Left forelimb (tissue), 1 donor: Measurements from ENCODE around the gene MRPS10.

Experiments used
- DNase-seq: peaks from one replicate; pipeline ENCODE4 v3.0.0-alpha.2; 2018; ENCODE audit warnings: low spot score

Gene MRPS10

DNA sequence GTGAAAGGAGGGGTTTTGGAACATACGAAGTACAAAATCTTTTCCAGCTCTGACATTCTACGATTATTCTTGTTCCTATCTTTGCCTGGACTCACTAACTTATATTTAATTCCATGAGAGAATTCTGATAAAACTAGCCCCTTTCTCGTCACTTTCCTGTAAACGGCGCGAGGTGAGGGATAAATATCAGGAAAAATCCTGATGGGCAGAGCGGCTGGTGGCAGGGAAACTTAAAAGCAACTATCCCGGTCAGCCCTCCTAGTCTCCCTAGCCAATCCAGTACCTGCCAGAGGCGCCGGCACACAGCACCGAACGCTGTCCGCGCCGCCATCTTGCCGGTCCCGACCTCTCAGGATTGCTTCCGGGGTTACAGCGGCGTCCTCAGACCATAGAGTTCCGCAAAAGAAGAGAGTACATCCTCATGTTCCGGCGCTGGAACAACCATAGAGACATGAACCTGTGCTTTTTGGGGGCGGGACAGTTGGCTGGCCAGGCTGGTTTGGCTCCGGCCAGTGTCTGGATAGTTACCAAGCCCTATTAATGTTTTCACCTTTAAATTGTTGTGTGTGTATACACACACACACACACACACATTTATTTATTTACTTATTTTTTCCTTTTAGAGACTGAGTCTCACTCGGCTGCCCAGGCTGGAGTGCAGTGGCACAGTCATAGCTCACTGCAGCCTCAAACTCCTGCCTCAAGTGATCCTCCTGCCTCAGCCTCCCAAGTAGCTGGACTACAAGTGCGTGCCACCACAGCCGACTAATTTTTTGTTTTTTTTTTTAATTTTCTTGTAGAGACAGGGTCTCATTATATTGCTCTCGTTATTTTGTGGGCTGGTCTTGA lies at the start of gene MRPS10:
Gene MRPS10, minus strand, starts transcription at position 343 of the 849 bp plus-strand sequence. Its CDS starts 12 bp downstream, at position 331.
- DNase-seq = peak; percentile 92

DNA sequence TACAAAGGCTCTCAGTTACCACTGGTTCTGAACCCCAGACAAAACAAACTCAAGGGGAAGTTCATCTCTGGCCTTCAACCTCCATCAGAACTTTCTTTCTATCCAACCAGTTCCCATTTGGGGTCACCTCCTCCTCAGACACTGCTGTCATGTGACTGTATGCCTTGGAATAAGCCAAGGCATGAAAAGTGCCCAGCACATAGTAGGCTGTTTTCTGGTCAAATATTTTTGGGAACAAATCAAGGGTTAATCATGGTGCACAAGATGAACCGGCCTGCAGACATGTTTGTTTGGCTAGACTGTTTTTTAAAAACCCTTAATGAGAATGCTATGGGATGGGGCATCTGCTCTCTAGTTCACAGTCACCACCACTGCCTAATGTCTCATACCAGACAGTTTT lies 48.9 kb upstream of the MRPS10 start:
- no peak for DNase-seq

DNA sequence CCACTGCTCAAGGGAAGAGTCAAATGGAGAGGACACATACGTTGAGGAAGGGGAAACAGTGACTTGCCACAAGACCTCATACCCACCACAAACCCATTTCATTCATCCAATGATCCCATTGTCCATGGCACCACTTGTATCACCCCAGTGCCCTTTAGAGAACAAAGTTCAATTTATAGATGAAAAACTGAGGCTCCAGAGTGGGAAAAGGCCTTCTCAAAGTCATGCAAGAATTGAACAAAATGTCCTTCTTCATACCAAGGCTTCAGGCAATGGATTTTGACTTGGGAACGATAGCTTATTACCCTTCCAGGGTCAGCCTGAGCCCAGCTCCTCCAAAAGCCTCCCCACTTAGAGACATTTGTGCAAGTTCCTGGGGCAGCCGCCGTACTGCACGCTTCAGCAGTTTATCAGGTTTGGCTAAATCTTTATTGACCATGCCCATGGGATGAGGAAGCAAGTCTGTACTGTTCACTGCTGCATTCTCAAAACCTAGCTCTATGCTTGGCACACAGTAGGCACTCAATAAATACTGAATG lies 47.3 kb upstream of the MRPS10 start:
- no peak for DNase-seq

DNA sequence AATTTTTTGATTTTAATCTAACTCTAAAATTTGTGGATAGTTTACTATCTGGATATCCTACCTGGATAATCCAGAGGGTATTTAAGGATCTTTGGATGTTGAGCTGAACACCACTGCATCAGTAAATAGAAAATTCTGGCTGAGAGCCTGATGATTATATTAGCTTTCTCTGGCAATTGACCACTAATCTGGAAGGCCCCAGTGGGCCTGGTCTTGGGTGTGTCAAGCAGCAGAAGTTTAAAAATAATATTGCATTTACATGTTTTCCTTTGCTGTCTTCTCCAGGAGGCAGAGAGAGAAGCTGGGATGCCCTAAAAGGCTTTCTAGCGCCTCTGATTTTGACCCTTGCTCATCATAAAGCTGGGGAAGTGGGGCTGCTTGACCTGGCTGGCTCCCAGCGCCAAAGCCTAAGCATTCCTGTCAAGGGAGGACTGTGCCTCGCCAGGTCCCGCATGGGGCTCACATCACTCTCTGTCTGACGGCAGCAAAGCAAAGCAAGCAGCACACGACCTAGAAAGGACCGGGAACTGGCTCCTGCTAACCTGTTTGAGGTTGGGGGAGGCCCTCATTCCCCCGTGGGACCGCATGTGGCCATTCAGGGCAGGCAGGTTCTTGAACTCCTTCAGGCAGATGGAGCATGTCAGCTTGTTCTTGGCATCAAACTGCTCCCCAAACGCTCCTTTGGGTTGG lies 46.6 kb upstream of the MRPS10 start:
- no peak for DNase-seq

DNA sequence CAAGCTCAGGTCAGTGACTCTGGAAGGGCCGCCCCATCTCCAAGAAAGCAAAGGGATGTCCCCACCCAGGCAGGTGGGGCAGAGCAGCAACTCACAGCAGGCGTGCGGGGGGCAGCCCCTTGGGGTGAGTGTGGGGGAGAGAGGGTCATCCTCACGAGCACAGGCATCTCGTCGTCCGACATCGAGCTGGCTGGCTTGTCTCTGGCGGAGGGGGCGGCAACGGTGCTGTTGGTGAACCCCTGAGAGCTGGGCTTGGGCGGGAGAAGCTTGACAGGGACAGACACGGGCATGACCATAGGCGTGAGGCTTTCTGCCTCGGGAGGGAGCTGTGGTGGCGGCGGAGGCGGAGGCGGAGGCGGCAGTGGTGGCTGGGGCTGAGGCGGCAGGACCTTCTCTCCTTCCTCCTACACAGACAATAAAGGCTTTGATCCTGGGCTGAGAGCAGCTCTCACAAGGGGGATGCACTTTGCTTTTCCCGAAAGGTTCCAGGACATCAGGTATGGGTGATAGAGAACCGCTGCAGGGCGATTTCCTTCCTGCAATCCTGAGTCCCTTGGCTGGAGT lies 45.6 kb upstream of the MRPS10 start:
- DNase-seq = no peak

DNA sequence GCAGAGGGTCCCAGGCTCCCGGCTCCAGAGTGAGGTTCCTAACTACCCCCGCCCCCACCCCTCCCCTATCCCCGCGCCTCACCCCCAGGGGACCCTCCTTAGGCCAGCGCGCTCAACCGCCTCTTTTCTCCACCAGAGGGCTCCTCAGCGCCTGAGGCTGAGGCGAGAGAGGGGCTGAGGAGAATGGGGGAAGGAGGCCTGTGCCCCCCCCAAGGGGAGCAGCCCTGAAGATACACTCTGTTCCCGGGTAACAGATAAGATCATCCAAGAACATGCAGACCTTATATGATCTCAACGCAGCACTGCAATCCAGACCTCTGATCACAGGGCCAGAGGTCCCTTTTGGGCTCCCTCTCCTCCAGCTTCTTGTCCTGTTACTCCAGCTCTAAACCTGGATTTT lies 43.3 kb upstream of the MRPS10 start:
- DNase-seq = no peak

DNA sequence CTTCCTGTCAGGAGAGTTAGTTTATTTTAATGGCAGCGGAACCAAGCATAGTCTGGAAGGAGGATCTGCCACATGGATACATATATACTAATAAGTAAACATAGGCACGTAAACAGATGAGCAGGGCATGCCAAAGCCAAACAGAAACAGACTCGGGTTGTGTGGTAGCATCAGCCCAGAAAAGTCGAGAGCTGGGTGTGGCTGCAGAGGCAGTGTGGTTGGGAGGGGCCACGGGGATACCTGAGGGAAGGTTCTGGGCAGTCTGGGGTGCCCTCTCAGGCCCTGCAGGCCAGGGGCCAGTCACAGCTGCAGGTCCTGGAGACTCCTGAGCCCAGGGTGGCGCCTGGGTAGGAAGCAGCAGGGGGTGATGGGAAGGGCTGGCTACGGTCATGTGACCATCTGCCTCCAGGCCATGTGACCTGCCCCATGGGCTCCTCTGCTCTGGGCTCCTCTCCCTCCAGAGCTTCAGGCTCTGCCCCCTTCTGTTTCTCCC lies 42.8 kb upstream of the MRPS10 start:
- no peak for DNase-seq

DNA sequence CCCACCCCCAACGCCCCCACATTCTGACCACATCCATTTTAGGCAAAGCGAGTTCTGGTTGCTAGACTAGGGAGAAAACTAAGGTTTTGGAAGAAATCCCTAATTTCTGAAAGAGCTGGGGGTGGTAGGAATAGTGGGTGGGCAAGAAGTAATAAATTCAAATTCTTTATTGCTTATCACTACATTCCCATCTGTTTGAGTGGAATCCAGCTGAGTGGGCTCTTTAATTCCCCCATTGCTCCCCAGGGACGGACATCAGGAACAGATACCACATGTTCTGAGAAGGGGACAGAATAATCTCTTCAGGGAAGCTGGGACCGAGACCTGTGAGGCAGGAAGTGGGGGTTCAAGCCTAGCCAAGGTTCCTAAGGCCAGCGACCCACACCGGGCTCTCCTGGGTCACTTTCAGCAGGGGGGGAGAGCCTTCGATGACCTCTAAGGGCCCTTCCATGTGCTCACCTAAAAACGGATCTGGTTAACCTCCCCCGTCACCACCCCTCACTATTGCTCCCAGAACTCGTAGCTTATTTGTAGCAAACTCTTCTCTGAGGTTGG lies 42.3 kb upstream of the MRPS10 start:
- no peak for DNase-seq

DNA sequence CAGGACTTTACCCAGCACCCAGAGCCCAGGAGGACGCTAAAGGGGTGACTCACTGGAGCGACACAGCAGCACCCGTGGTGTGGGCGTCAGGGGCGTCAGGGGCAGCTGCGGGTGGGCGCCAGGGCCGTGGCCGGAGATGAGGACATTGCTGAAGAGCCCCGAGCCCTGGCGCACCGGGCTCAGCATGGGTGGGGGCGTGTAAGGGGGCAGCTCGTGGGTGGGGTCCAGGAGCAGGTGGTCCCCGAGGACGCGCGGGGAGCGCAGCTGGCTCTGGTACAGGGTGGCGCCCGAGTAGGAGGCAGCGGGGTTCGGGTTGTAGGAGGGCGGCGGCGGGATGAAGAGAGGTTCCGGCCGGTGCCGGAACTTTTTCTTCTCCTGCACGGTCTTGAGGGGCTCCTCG lies 41.6 kb upstream of the MRPS10 start:
- DNase-seq = no peak

DNA sequence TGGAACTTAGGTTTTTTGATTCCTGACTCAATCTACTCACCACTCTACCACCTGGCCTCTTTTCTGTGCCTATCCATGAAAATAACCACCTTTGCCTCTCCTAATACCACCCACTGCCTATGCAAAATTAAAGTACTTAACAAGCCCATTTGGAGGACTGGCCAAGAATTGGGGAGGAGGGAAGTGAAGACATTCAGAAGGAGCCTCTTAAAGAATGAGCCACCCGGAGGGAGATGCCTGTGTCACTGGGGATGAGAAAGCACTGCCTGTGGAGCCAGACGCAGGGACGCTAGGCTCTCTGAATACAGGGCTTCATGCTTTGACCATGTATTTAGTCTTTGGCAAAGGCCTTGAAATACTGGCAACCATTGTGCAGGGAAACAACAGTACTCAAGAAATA lies 40.0 kb upstream of the MRPS10 start:
- no peak for DNase-seq

DNA sequence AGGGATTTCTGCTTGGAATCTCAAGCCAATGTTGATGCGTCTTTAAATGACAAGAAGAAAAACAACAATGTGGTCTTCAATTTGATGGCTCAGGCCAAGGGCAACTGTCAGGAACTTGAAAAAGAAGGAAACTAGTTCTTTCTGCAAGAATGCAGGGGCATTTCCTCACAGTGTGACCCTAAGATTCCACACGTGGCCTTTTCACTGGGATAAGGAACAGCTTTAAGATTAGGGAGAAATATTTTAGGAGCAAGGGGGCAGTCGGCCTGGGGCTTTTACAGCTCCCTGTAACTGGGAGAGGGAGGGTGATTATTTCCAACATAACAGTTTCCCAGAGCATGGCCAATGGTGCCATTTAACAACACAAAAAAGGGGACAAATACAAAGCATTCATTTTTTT lies 39.4 kb upstream of the MRPS10 start:
- no peak for DNase-seq

DNA sequence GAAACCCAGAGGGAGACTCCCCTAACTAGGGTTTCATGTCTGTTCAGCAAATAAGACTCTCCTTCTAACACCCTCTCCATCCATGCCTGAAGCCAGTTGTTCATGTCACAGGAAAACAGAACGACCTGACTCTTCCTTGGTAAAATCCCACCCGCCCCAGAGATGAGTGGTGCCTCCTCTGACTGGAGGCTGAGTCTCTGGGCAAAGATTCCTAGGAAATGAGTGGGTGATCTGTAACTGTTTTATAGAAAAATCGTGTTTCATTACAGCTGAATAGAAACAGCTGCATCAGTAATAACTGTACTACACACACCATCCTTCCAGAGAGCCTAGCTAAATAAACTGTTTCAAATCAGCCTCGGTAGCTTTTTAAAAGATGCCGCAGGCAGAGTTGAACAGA lies 37.4 kb upstream of the MRPS10 start:
- no peak for DNase-seq

DNA sequence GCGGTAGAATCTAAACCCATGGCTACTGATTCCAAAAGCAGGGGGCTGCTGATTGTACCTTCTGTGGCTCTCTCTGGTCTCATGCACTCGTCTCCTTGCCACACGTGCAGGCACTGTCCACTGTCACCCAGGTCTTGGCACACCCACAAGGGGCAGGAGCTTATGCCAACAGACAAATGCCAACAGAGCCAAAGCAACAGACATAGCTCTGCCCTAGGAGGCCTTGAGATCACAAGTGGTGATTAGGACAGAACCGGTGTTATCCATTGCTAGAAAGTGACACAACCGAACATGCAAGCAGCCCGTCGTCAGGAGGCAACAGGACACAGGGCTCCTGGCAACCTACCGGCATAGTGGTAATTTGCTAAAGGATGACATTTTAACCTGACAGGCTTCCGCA lies 36.8 kb upstream of the MRPS10 start:
- no peak for DNase-seq

DNA sequence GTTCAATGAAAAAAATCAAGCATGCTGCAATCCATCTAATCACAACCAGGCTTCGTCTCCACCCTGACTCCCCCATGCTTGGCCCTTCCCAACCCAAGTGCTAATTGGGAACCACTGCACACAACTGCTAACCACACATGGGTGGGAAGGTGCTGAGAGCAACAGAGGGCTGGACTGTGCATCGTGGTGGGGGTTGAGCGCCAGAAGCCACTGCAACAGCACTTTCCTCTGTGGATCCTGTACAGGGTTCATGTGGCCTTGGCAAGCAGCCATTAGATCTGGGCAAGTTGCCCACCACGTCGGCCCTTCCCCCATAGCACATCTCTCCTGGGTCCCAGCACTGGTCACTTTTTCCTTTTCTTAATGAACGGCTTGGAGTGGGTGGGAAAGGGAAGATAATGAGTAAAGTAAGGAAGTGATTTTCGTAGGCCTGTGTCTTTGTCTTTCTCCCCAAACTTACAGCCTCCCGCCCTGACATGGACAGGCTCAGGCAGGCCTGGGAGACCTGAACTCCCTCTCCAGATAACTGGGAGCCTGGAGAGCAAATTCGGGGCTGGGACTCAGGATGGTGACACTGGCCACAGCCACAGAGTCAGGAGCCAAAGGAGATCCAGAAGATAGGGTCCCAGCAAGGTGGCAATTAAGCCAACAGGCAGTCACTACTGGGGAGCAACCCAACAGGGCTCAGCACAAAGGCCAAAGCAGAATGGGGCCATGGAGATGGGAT lies 34.4 kb upstream of the MRPS10 start:
- DNase-seq = peak; percentile 88

DNA sequence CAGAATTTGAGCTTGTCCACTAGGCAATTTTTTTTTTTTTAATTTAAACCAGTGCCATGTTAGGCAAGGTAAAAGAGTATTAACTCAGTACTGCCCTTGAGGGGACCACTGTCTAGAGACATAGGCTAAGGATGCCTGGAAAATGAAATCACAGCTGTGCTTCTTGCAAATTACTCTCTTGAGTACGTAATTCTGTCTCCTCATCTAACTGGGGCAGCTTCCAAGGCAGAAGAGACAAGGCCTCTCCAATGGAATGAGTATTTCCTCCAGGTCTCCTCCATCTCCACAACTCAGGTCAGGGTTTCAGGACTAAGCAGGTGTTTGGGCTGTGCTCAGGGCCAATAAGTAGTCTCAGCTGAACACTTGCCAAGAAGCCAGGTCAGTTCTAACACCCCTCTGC lies 33.8 kb upstream of the MRPS10 start:
- DNase-seq = no peak

DNA sequence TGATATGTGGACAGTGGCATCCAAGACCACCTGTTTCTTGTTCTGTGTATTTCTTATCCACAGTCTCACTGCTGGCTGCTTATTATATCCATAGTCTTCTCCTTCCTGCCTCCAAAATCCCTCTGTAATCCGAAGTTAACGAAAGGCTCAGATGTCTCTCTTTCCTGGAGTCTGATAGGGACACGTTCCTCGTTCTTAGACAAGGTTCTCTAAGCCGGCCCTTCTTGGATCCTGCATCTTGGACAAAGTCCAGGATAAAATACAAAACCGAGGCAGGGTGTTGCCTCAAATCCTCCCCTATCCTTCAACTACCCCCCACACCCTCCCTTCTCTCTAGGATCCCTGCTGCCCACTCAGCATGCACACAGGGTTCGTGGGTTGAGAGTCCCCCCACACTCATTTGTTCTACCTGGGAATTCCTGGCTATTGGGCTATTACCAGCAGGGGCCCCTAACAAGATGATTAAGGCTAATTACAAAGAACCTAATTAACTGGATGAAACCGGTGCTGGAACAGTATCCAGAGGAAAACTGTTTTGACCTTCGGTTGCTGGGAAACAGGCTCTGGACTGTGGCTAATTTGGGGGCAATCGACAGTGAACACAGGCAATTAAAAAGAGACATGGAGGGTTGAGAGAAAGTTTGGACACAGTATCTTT lies 32.7 kb upstream of the MRPS10 start:
- no peak for DNase-seq

DNA sequence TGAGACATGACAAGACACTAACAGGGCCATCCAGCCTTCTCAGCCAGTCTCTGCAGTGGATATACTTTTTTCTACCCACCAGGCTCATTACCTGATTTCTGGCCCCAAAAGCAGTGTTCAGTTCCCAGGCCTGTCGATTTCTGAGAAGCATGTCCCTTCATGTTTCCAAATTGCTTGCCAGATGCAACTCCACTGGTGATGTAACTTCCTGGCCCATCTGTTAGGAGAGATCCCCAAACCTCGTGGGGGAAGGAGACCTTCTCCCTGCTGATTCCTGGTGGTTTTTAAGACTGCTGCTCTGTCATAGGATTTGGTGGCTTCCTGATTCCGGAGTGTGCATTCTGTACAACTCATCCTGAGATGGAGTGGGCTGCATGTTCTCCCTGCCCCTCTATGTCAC lies 31.6 kb upstream of the MRPS10 start:
- no peak for DNase-seq

DNA sequence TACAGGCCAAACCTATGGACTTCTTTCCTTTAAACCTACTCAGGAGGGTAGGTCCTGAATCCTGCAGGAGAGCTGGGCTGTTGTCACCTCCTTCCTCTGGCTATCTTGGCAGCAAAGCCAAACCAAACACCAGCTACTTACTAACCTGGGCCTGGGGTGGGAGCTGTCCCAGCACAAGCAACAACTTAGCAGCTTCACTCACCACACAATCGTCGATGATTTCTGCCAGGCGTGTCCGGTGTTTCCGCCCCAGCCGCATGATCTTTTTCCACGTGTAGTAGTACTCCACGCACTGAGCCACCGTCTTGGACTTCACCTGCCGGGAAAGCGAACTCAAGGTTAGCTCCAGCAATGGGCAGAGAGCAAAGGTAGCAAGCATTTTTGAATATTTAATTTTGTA lies 25.4 kb upstream of the MRPS10 start:
- DNase-seq = no peak

DNA sequence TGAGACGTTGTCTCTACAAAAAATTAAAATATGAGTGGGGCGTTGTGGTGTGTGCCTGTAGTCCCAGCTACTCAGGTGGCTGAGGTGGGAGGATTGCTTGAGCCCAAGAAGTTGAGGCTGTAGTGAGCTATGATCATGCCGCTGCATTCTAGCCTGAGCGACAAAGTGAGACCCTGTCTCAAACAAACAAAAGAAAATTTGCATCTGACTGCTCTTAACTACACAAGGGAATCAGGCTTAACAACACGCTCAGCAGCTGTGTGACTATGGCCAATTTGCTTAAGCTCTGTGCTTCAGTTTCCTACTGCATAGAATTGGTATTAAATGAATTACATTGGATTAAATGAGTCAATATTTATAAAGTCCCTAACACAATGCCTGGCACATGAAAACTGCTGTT lies 24.3 kb upstream of the MRPS10 start:
- DNase-seq = no peak

DNA sequence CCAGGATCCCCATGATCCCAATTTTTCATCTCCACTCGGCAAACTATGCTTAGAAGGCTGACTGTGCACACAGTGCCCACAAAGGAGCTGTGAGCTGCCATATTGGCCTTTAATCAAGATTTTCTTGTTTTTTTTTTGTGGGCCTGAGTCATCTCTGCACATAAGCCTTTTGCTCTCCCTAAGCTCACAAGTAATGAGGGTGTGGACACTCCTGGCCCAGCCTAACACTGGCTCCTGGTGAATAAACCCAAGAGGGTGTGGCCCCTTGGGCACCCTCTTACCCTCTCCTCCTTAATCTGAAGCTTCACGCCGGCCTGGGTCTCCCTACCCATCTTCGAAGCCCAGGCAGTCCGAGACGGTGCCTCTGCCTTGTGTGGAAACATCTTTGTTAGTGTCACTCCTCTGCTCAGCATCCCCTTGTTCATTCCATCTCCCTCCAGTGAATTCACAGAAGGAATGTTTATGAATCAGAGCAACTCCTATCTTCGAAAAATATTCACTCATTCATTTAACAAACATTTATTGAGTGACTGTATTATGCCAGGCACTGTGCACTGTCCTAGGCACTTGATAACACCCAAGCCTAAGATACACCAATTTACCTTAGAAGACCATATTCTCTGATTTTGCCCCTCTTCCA lies 22.2 kb upstream of the MRPS10 start:
- no peak for DNase-seq

DNA sequence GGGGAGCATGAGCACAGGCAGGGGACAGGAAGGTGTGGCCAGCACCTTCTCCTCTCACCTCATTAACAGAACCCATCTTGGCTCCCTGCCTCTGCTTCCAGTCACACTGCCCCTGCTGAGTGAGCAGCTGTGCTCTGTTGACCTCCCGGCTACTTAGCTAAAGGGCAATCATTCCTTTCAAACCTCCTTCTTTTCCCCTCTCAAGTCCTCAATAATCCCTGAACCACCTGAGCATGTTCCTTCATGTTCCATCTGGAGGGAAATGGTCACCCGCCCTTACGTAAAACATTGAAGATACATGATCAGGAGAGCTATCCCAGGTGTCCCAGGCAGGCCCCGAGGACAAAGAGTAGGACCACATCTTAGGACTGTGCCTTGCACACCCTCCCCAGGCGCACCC lies 21.7 kb upstream of the MRPS10 start:
- no peak for DNase-seq
